GM18511 (cell line): ENCODE measurements around the gene PPM1J.

Source experiments
- ATAC-seq: cut with Tn5 transposase; IDR thresholded peaks from one replicate; pipeline ENCODE4 v1.9.1; 2021; ENCODE audit warnings: mild to moderate bottlenecking, moderate library complexity; ENCODE audit not compliant: unreplicated experiment

Gene PPM1J

DNA sequence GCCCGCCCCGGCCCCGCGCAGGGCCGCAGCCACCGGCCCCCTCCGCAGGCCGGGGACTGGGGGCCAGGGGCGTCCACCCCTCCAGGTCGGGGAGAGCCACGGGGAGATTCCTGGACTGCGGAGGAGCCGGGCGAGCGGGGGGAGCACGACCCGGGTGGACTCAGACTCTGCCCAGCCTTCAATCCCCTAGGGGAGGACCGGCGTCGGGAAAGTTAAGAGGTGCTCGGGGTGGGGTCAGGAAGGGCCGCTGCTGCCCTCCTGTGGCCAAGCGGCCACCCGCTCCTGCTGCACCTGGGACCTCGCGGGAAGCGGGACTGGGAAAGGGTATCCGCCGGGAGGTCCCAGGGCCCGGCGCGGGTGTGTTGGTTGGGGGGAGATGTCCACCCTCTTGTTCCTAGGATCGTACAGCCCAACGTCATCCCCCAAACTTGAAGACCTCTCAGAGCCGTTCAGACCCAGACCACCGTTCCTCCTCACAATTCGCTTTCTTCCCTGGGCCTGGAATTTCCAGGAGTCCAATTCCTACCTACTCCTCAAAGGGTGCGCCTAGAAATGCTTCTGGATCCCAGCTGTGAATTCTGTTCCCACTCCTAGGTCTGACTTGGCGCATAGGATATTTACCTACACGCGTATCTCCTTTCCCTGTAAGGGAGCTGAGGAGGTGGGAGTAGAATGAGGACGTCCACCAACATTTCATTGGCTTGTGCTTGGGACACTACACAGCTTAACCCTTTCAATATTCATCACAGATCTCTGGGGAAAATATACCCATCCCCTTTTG lies 7.7 kb downstream of the PPM1J start:
- peak; percentile 67 for ATAC-seq

GRCh38 chr1:112706505-112707220 lies 8.5 kb downstream of the PPM1J start, which contains the start of gene RHOC:
Gene RHOC (minus strand): TSS chr1:112707127. CDS start chr1:112703799, 3,328 bp downstream.
- ATAC-seq, result peak; percentile 69

DNA sequence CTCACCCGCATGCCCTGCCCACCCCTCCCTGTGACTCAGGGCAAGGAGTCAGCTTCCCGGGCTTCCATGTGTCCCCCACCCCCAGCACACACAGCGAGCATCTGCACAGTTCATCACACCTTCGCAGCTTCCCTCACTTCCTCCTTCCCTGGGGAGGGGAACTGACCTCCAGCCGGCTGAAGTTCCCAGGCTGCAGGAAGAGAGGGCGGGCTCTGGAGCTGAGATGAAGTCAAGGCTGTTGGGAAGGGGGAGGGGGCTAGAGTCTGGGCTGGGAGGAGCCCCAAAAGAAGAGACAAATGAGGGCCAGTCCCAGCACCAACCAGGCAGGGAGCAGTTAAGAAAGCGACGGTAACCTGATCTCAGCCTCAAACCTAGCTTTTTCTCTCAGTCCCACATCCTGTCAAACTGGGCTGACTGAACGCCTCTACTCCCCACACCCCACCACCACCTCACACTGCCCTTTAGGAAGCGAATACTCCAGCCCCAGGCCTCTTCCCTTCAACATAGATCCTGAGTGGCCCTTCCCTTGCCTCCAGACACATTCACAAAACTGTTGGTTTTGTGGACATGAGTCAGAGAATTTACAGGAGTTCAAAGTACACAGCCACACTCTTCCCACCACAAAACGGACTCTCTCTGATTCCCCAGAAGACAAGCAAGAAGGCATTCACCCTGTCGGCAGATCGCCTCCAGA lies 10.1 kb downstream of the PPM1J start:
- peak; percentile 62 for ATAC-seq

GRCh38 chr1:112704391-112704933 lies 10.7 kb downstream of the PPM1J start:
- no peak for ATAC-seq

DNA sequence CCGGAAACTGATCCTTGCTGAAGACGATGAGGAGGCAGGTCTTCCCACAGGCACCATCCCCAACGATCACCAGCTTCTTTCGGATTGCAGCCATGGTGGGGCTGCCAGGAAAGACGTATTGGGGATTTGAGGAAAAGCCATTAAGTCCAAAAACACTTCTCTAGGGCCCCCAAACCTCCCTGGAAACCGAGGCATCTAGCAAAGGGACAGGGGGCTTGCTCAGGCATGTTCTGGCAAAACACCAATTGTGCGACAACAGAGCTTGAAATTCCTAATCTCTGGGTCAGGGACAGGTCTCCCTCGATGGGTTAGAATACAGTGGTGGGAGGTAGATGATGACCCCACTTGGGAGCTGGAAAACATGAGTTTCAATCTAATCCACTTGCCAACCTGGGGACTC lies 11.4 kb downstream of the PPM1J start:
- no peak for ATAC-seq

- no peak for ATAC-seq
Measured at GRCh38 chr1:112702420-112703261, 12.5 kb downstream of the PPM1J start.

- no peak for ATAC-seq
Measured at GRCh38 chr1:112702067-112702395, 13.1 kb downstream of the PPM1J start.

DNA sequence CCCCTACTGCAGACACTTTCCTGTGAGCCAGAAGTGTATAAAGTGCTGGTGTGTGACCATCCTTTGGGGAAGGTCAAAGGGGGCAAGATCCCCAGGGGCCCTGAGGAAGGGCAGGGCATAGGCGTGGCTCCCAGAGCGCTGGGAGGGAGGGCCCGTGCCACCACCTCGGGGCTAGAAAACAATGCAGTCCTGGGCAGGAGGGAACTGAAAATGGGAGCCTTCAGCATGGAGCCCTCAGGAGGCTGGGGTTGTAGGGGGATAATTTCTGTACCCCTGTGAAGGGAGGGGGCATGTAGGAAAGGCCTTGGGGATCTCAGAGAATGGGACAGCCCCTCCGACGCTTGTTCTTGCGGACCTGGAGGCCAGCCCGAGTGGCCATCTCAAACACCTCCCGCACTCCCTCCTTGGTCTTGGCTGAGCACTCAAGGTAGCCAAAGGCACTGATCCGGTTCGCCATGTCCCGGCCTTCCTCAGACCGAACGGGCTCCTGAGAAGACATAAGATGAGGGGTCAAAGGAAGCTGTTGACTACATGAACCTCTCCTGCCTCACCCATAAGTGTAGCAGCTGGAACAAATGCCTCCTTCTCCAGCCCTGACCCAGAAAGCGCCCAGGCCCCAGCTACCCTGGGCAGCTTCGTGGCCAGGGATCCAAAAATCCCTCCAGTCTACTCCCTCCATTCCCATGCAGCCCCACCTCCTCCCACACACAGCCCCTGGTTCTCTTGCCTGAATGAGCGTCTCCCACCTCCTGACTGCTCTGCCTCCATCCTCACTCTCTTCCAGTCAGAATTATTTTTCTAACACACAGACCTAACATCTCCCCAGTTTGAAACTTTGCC lies 13.7 kb downstream of the PPM1J start:
- no peak for ATAC-seq

GRCh38 chr1:112700290-112701226 lies 14.6 kb downstream of the PPM1J start:
- ATAC-seq, result peak; percentile 57

DNA sequence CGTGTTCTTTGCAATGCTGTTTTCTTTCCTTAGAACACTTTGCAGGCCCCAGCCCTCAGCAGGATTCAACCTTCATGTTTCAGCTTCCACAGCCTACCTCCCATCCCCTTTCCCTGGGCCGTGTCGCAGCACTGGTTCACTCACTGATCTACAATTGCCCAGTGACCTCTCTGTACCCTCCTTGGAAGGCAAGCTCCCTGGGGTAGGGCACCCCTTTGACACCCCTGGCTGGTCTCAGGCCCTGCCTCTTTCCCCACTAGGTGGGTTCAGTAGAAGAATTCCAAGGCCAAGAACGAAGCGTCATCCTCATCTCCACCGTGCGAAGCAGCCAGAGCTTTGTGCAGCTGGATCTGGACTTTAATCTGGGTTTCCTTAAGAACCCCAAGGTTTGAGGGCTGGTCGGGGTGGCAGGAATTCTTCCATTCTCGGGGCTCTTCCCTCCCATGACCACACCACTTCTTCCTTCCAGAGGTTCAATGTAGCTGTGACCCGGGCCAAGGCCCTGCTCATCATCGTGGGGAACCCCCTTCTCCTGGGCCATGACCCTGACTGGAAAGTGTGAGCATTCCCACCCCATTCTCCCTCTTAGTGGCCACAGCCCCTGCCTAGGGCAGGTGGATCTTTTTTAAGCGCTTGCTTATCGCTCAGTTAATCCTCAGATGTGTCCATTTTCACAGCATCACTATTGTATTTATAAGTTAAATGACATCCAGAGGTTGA lies 15.5 kb downstream of the PPM1J start:
- no peak for ATAC-seq

DNA sequence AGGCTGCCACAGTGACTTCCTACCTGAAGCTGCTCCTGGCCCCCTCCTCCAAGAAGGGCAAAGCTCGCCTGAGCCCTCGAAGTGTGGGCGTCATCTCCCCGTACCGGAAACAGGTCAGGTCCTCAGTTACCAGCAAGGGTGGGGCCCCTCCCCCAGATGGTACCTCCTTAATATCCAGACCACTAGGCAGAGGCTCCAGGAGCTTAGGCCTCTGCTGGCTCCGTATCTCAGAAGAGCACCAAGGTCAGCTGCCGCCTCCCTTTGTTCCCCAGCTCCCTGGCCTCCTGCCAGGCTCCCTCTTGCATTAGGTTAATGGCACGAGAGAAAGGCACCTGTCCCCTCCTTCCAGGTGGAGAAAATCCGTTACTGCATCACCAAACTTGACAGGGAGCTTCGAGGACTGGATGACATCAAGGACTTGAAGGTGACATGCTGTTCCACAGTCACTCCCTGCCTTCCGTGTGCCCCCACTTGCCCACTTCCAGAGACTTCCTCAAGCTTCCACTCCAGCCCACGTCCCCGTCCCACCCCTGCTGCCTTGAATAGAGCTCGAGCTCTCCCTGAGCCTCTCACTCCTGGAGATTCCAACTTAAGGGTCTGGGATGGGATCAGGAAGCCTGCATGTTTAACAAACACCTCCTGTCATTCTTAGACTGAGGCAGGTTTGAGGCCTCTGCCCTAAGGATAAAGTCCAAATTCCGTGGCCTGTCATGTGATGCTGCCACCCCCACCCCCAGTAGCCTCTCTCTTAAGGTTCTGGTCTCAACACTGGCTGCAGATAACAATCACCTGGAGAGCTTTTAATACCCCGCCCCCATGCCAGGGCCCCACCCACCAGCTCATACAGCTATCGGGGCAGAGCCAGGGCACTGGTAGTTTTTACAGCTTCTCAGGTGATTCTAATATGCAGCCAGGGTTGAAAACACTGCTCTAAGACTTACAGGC lies 16.5 kb downstream of the PPM1J start:
- ATAC-seq, result no peak

GRCh38 chr1:112697781-112698201 lies 17.3 kb downstream of the PPM1J start:
- ATAC-seq, result no peak

DNA sequence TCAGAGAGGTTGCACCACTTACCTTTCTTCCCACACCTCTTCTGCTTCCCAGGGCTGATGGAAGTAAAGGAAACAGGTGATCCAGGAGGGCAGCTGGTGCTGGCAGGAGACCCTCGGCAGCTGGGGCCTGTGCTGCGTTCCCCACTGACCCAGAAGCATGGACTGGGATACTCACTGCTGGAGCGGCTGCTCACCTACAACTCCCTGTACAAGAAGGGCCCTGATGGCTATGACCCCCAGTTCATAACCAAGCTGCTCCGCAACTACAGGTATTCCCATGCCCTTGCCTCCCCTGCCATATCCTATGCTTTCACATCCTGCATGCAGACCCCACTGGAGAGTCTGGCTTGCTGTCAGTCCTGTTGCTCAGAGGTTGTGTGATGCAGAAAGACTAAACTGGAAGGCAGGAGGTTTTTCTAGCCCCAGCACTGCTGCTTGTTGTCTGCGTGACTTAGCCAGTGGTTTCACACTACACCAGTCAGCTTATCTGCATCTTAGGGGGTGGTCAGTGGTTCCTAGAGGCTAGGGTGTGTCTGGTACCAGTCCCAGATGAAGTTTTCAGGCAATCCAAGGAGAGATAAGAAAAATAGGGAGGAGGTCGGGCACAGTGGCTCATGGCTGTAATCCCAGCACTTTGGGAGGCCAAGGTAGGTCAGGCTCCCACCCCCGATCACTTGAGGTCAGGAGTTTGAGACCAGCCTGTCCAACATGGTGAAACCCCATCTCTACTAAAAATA lies 18.4 kb downstream of the PPM1J start:
- ATAC-seq, result no peak

DNA sequence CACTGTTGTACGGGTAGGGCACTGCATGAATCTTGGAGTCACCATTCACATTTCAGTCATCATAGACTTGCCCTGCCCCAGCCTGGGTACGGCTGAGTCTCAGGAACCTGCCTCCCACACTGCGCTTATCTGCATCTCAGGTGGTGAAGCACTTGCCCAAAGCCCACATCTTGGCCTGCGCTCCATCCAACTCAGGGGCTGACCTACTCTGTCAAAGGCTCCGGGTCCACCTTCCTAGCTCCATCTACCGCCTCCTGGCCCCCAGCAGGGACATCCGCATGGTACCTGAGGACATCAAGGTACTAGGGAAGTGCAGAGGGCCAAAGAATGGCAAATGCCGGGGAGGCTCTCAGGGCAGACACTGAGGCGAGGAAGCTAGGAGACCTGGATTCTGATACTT lies 19.9 kb downstream of the PPM1J start:
- no peak for ATAC-seq

DNA sequence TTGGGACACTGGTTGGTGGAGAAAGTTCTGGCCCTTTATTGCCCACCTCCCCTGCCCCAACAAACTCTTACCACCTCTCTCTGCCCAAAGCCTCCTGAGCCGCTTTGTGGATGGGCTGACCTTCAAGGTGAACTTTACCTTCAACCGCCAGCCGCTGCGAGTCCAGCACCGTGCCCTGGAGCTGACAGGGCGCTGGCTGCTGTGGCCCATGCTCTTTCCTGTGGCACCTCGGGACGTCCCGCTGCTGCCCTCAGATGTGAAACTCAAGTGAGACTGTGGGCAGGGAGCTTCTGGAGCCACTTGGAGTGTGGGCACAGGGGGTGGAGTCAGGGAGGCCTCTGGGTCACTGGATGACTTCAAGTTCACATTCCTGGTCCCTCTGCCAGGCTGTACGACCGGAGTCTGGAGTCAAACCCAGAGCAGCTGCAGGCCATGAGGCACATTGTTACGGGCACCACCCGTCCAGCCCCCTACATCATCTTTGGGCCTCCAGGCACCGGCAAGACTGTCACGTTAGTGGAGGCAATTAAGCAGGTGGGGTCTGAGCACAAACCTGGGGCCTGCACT lies 20.7 kb downstream of the PPM1J start:
- ATAC-seq, result no peak

DNA sequence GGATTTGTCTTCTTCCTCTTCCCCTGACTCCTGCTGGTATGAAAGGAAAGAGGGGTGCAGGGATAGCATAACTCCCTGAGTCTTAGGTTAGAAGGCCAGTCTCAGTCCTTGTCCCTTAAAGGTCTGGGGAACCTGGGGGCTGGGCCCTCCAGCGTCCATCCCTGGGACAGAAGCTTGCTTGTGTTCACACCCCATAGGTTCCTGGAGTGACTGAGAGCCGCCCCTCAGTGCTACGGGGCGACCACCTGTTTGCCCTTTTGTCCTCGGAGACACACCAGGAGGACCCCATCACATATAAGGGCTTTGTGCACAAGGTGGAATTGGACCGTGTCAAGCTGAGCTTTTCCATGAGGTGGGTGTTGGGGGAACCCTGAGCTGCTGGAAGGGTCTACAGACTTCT lies 21.3 kb downstream of the PPM1J start:
- ATAC-seq, result no peak
